Smooth muscle cell of the brain vasculature (primary cell): ENCODE results near the gene MTG1.

ENCODE experiments used
- DNase-seq: peaks from one replicate; pipeline ENCODE4 v3.0.0-alpha.2; 2012; ENCODE audit warnings: low read depth, low spot score

MTG1 gene

DNA sequence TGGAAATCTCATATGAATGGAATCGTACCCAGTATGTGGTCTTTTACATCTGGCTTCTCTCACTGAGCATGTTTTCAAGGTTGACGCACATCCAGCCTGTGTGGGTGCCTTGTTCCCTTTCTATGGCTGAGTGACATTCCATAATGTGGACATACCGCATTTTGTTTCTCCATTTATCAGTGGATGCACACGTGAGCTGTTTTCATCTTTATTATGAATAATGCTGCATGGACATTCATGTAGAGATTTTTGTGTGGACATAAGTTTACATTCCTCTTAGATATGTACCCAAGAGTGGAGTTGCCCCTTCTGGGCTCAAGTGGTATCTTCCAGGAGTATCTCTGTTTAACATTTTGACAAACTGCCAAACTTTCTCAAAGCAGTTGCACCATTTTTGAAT lies 58.5 kb downstream of the MTG1 start:
- DNase-seq, result no peak

DNA sequence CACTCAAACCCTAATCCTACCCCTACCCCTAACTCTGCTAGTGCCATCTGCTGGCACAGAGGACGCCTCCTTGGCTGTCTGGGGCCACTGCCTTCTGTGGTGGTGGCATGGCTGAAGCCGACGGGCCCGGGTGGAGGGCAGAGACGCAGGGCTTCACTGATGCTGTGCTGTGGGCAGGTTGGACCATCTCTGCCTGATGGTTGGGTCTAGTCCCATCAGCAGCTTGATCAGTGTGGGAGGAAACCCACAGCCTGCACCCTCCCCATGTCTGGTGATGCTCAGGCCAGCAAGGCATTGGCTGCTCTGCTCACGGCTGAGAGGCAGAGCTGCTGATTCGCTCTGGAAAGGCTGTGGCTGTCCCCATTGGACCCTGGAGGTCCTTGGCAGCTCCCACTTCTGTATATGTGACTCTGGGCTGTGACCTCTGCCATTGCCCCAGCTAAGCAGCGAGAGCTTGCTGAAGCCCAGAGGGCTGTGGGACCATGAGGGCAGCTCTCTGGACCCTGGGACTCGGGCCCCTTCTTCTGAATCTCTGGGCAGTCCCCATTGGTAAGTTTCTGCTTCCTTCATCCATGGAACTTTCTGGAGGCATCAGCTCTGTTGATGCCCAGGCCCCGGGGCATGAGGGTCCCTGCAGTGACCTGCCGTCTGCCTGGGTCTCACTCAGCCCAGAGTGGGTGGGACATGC lies 59.7 kb downstream of the MTG1 start, which contains the start of gene SCART1:
Gene SCART1, plus strand, starts transcription at position 430 of the 688 bp plus-strand sequence. Its CDS starts 53 bp downstream, at position 483.
- no peak for DNase-seq

GRCh38 chr10:133454204-133454893 lies 60.4 kb downstream of the MTG1 start:
- DNase-seq, result no peak

DNA sequence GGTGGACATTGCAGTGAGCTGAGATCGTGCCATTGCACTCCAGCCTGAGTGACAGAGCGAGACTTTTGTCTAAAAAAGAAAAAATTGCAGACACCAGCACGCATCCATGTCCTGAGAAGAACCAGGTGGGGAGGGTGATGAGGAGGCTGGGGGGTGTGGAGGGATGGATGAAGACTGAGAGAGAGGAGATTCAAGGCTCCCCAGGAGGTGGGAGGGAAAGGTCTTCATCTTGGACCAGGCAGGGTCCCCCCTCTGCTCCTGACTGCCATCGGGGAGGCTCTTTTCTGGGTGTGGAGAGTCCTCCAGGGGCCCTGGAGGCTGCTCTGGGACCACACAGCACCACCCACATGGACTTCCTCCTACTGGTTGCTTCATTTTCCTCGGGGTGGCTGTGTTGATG lies 61.2 kb downstream of the MTG1 start:
- DNase-seq, result no peak

DNA sequence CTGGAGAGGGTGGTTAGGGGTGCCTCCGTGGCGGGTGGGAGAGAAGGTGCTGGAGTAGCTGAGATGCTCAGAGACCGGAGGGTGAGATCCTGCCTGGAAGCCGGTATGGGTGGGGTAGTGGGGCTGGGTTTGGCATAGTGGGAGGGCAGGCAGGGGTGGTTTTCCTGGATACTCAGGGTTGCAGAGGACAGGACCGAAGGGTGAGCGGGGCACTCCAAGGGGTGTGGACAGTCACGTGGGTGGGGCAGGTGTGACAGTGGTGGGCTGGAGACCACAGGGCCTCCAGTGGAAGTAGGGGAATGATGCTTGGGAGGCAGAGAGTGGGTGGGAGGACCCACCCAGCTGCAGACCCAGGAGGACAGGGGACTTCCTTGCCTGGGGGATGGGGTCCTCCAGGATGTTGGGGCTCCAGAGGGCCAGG lies 61.7 kb downstream of the MTG1 start:
- DNase-seq, result no peak

DNA sequence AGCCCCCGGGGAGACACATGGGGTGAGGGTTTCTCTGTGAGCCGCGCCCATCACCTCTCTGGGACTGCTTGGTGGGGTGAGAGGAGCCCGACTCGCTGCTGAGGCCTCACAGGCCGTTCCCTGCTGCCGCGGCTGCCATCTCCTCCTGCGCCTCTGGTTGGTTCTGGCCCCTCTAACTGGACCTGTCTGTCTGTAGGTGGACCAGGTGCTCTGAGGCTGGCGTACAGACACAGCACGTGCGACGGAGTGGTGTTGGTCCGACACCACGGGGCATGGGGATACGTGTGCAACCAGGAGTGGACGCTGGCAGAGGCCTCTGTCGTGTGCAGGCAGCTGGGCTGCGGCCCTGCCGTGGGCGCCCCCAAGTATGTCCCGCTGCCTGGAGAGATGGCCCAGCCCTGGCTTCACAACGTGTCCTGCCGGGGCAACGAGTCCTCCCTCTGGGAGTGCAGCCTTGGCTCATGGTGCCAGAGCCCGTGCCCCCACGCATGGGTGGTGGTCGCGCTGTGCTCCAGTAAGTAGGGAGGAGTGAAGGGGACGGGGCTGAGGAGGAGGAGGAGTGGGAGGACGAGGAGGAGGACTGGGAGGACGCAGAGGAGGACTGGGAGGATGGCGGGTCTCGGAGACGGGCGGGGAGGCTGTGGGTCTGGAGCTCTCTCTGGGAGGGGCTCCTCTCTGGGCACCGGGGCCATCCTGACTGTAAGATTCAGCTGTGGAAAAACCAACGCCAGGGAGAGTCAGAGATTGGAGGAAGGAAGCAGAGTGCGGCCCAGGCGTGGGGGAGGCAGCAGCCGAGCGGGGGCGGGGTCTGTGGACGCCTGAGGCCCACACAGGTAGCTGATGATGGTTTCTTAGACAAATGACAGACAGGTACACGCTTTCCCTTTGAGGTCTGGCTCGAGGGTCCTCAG lies 62.3 kb downstream of the MTG1 start:
- no peak for DNase-seq

DNA sequence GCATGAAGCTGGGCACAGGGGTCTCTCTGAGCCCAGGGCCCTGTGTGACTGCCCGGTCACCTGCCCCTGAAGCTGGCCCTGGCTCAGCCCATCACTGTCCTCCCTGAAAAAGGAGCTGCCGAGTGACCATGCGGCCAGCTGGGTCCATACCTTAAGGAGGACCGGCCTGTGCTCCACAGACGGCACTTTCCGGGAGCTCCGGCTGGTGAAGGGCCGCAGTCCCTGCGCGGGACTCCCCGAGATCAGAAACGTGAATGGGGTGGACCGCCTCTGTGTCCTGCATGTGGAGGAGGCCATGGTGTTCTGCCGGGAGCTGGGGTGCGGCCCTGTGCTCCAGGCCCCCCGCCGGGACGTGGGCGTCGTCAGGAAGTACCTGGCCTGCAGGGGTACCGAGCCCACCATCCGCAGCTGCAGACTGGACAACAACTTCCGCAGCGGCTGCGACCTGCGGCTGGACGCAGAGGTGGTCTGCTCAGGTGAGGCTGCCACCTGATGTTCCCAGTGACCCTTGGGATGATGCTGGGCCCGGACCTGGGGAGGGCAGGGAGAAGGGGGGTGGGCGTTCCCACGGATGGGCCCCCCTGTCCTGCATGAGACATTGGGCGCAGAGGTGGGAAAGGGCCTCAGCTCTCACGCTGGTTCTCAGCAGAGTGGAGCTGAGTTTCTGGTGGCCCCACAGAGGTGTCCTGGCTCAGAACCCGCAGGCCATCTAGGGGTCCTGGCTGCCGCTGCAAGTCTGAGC lies 63.3 kb downstream of the MTG1 start:
- DNase-seq, result no peak

- no peak for DNase-seq
These were observed 64.2 kb downstream of the MTG1 start for GRCh38 chr10:133458021-133458709.

DNA sequence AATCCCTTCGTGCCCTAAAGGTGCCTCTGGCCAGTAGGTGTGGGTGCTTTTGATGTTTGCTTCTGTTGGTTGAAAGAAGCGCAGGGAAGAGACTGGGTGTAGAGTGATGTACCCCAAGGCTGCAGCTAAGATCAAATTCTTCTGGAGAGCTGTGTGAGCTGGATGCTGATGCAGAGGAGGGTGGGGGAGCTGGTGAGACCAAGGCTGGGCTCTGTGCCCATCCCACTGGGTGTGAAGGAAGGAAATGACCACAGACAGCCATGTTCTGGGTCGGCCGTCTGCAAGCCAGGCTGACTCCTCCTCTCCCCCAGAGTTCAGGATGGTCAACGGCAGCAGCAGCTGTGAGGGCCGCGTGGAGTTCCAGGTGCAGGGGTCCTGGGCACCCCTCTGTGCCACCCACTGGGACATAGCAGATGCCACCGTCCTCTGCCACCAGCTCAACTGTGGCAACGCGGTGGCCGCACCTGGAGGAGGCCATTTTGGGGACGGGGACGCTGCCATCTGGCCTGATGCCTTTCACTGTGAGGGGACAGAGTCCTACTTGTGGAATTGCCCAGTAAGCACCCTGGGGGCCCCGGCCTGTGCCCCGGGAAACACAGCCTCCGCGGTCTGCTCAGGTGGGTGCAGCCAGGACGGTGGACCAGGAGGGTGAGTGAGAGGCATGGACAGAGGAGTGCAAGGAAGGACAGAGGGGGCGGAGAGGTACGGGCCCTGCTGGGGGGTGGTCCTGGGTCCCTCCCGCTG lies 64.9 kb downstream of the MTG1 start:
- no peak for DNase-seq

DNA sequence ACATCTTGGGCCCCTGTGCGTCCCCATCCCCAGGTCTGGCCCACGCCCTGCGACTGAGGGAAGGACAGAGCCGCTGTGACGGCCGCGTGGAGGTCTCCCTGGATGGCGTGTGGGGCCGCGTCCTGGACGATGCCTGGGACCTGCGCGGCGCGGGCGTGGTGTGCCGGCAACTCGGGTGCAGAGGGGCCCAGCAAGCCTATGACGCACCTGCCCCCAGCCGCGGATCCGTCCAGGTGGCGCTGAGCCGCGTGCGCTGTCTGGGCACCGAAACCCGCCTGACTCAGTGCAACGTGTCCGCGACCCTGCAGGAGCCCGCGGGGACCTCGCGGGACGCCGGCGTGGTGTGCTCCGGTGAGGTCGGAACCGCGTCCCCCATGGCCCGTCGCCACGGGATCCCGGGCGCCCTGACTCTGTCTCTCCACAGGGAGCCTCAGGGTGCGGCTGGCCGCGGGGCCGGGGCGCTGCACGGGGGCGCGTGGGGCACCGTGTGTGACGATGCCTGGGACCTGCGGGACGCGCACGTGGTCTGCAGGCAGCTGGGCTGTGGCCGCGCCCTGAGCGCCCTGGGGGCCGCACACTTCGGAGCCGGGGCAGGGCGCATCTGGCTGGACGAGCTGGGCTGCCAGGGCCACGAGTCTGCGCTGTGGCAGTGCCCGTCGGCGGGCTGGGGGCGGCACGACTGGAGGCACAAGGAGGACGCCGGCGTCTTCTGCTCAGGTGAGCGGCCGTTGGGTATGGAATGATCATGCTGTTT lies 65.7 kb downstream of the MTG1 start:
- no peak for DNase-seq

DNA sequence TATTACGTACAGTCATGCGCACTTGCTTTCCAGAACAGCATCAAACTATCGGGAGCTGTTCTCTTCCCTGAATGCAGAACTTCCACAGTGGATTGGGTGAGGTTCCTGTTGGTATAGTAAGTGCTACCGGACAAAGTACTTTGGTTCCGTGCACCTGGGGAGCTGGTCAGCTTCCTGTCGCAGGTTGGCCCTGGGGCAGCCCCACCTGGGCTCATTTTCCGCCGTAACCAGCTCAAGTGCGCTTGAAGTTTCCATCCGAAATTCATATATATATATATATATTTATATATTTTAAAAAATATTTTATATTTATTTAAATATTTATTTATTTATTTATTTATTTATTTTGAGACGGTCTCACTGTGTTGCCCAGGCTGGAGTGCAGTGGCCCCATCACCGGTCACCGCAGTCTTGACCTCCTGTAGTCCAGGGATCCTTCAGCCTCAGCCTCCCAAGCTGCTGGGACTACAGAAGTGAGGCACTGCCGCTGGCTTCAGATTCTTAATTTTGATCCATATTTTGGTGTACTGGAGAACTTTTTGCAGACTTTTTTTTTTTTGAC lies 66.3 kb downstream of the MTG1 start:
- no peak for DNase-seq

DNA sequence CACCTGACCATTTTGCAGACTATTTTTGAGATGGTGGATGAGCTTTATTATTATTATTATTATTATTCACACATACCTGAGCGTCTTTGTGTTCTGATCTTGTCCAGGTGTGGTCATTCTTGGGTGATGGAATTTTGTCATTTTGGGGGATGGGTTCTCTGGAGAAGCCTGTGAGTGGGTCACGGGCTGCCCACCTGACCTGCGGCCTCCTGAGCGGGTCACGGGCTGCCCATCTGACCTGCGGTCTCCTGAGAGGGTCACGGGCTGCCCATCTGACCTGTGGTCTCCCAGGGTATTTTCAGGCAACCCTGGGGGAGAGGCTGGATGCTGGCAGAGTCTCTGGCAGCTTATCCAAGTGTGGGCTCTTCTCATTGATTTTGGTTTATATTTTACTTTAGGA lies 67.1 kb downstream of the MTG1 start:
- no peak for DNase-seq

GRCh38 chr10:133461841-133462240 lies 67.9 kb downstream of the MTG1 start:
- no peak for DNase-seq

- DNase-seq, result no peak
These were observed 68.8 kb downstream of the MTG1 start for GRCh38 chr10:133462512-133463305.

- no peak for DNase-seq
These were observed 70.7 kb downstream of the MTG1 start for GRCh38 chr10:133464582-133465031.

GRCh38 chr10:133465191-133465949 lies 71.4 kb downstream of the MTG1 start:
- DNase-seq, result no peak

GRCh38 chr10:133465950-133466474 lies 72.1 kb downstream of the MTG1 start:
- DNase-seq, result no peak
